ENCODE results near the gene DOCK9.

DOCK9 gene

GRCh38 chr13:98781470-98781869, 196.4 kb downstream of the DOCK9 start:
- Histone ChIP-seq H3K9me3 (ENCODE audit: control insufficient read depth, insufficient read depth, low read length) (no peaks in the 10 kb centered on the region), H3K36me3 (ENCODE audit: insufficient read depth, low read length) (no peaks in the 10 kb centered on the region), H3K9ac (ENCODE audit: low read depth, low read length) (no peak overlapping the region), H3K4me1 (ENCODE audit: insufficient read depth, low read length) (0 out of 2 replicates have a peak, but pooled peaks cover 5% of the 10 kb centered on the region)

- H3K9ac ChIP-seq (ENCODE audit: low read depth, low read length): no peak overlapping the region
Measured at GRCh38 chr13:98781045-98781444, 196.8 kb downstream of the DOCK9 start.

GRCh38 chr13:98780451-98780850, 197.4 kb downstream of the DOCK9 start:
- Histone ChIP-seq H3K9me3 (ENCODE audit: control insufficient read depth, insufficient read depth, low read length) (no peaks in the 10 kb centered on the region), H3K9ac (ENCODE audit: low read depth, low read length) (no peak overlapping the region), H3K36me3 (ENCODE audit: insufficient read depth, low read length) (no peaks in the 10 kb centered on the region)

More at GRCh38 chr13:98781045-98781444, 196.8 kb downstream of the DOCK9 start:
- Histone ChIP-seq H3K4me1 (ENCODE audit: insufficient read depth, low read length) (0 out of 2 replicates have a peak, but pooled peaks cover 5% of the 10 kb centered on the region), H3K36me3 (ENCODE audit: insufficient read depth, low read length) (no peaks in the 10 kb centered on the region), H3K9me3 (ENCODE audit: control insufficient read depth, insufficient read depth, low read length) (no peaks in the 10 kb centered on the region)

GRCh38 chr13:98779695-98780094, 198.2 kb downstream of the DOCK9 start:
- 0 out of 2 replicates have a peak, but pooled peaks cover 5% of the 10 kb centered on the region for H3K4me1 ChIP-seq (ENCODE audit: insufficient read depth, low read length)
- no peaks in the 10 kb centered on the region for H3K36me3 ChIP-seq (ENCODE audit: insufficient read depth, low read length)
- no peak overlapping the region for H3K9ac ChIP-seq (ENCODE audit: low read depth, low read length)
- no peaks in the 10 kb centered on the region for H3K9me3 ChIP-seq (ENCODE audit: control insufficient read depth, insufficient read depth, low read length)

More at GRCh38 chr13:98780451-98780850, 197.4 kb downstream of the DOCK9 start:
- 0 out of 2 replicates have a peak, but pooled peaks cover 5% of the 10 kb centered on the region for H3K4me1 ChIP-seq (ENCODE audit: insufficient read depth, low read length)

- Histone ChIP-seq H3K4me1 (ENCODE audit: insufficient read depth, low read length) (0 out of 2 replicates have a peak, but pooled peaks cover 5% of the 10 kb centered on the region), H3K9ac (ENCODE audit: low read depth, low read length) (no peak overlapping the region), H3K36me3 (ENCODE audit: insufficient read depth, low read length) (no peaks in the 10 kb centered on the region), H3K9me3 (ENCODE audit: control insufficient read depth, insufficient read depth, low read length) (no peaks in the 10 kb centered on the region)
Measured at GRCh38 chr13:98778749-98779148, 199.1 kb downstream of the DOCK9 start.

GRCh38 chr13:98776644-98777043, 201.2 kb downstream of the DOCK9 start:
- Histone ChIP-seq H3K9me3 (ENCODE audit: control insufficient read depth, insufficient read depth, low read length) (no peaks in the 10 kb centered on the region), H3K9ac (ENCODE audit: low read depth, low read length) (no peak overlapping the region), H3K36me3 (ENCODE audit: insufficient read depth, low read length) (no peaks in the 10 kb centered on the region), H3K4me1 (ENCODE audit: insufficient read depth, low read length) (0 out of 2 replicates have a peak, but pooled peaks cover 5% of the 10 kb centered on the region)

GRCh38 chr13:98775844-98776598, 201.8 kb downstream of the DOCK9 start:
- Histone ChIP-seq H3K9me3 (ENCODE audit: control insufficient read depth, insufficient read depth, low read length) (no peaks in the 10 kb centered on the region), H3K9ac (ENCODE audit: low read depth, low read length) (no peak overlapping the region), H3K36me3 (ENCODE audit: insufficient read depth, low read length) (no peaks in the 10 kb centered on the region), H3K4me1 (ENCODE audit: insufficient read depth, low read length) (0 out of 2 replicates have a peak, but pooled peaks cover 5% of the 10 kb centered on the region)

- H3K9ac ChIP-seq (ENCODE audit: low read depth, low read length): no peak overlapping the region
- H3K4me1 ChIP-seq (ENCODE audit: insufficient read depth, low read length): 0 out of 2 replicates have a peak, but pooled peaks cover 5% of the 10 kb centered on the region
- no peaks in the 10 kb centered on the region for H3K9me3 ChIP-seq (ENCODE audit: control insufficient read depth, insufficient read depth, low read length)
- no peaks in the 10 kb centered on the region for H3K36me3 ChIP-seq (ENCODE audit: insufficient read depth, low read length)
Measured at GRCh38 chr13:98775386-98775785, 202.5 kb downstream of the DOCK9 start.

- no peaks in the 10 kb centered on the region for H3K9me3 ChIP-seq (ENCODE audit: control insufficient read depth, insufficient read depth, low read length)
- no peaks in the 10 kb centered on the region for H3K36me3 ChIP-seq (ENCODE audit: insufficient read depth, low read length)
- 0 out of 2 replicates have a peak, but pooled peaks cover 5% of the 10 kb centered on the region for H3K4me1 ChIP-seq (ENCODE audit: insufficient read depth, low read length)
- H3K9ac ChIP-seq (ENCODE audit: low read depth, low read length): no peak overlapping the region
Measured at GRCh38 chr13:98774776-98775175, 203.1 kb downstream of the DOCK9 start.

- H3K4me1 ChIP-seq (ENCODE audit: insufficient read depth, low read length): 0 out of 2 replicates have a peak, but pooled peaks cover 4% of the 10 kb centered on the region
- H3K36me3 ChIP-seq (ENCODE audit: insufficient read depth, low read length): no peaks in the 10 kb centered on the region
- no peaks in the 10 kb centered on the region for H3K9me3 ChIP-seq (ENCODE audit: control insufficient read depth, insufficient read depth, low read length)
- H3K9ac ChIP-seq (ENCODE audit: low read depth, low read length): no peak overlapping the region
Measured at GRCh38 chr13:98773921-98774320, 203.9 kb downstream of the DOCK9 start.

GRCh38 chr13:98772794-98773452, 204.9 kb downstream of the DOCK9 start:
- Histone ChIP-seq H3K4me1 (ENCODE audit: insufficient read depth, low read length) (no peaks in the 10 kb centered on the region), H3K9me3 (ENCODE audit: control insufficient read depth, insufficient read depth, low read length) (no peaks in the 10 kb centered on the region), H3K36me3 (ENCODE audit: insufficient read depth, low read length) (no peaks in the 10 kb centered on the region), H3K9ac (ENCODE audit: low read depth, low read length) (no peak overlapping the region)

- Histone ChIP-seq H3K9me3 (ENCODE audit: control insufficient read depth, insufficient read depth, low read length) (no peaks in the 10 kb centered on the region), H3K36me3 (ENCODE audit: insufficient read depth, low read length) (no peaks in the 10 kb centered on the region), H3K9ac (ENCODE audit: low read depth, low read length) (no peak overlapping the region), H3K4me1 (ENCODE audit: insufficient read depth, low read length) (no peaks in the 10 kb centered on the region)
Measured at GRCh38 chr13:98771838-98772611, 205.8 kb downstream of the DOCK9 start.

GRCh38 chr13:98769736-98770135, 208.1 kb downstream of the DOCK9 start:
- Histone ChIP-seq H3K9me3 (ENCODE audit: control insufficient read depth, insufficient read depth, low read length) (no peaks in the 10 kb centered on the region), H3K9ac (ENCODE audit: low read depth, low read length) (no peak overlapping the region), H3K36me3 (ENCODE audit: insufficient read depth, low read length) (no peaks in the 10 kb centered on the region), H3K4me1 (ENCODE audit: insufficient read depth, low read length) (no peaks in the 10 kb centered on the region)

GRCh38 chr13:98768522-98768921, 209.3 kb downstream of the DOCK9 start:
- Histone ChIP-seq H3K9me3 (ENCODE audit: control insufficient read depth, insufficient read depth, low read length) (no peaks in the 10 kb centered on the region), H3K36me3 (ENCODE audit: insufficient read depth, low read length) (no peaks in the 10 kb centered on the region), H3K9ac (ENCODE audit: low read depth, low read length) (no peak overlapping the region), H3K4me1 (ENCODE audit: insufficient read depth, low read length) (no peaks in the 10 kb centered on the region)

All from ES-I3 (cell line).